Small intestine (tissue), 7 donors: ENCODE results near the gene CDC42BPB. TPM values are rescaled to one million over a fixed set of nuclear protein-coding genes. Genes with fewer than 3 reads are reported as not detected.

Experiments
- DNase-seq, 2 donors: peaks; one replicate each; pipeline versions ENCODE4 v3.0.0 to v3.0.0-alpha.2; 2013
- FAIRE-seq: peaks from 2 replicates; lab custom pipeline; 2012; peaks lifted over from hg19 to GRCh38; lab: Jason Lieb, UNC
- H3K27ac ChIP-seq, 3 donors: one replicate each; pipeline ENCODE4 v1.5.1; 2013; ENCODE audit warnings: low read length in 2 of 3, mild to moderate bottlenecking in 2 of 3, control low read depth in 1 of 3, inconsistent platforms in 1 of 3, low read depth in 1 of 3, moderate library complexity in 1 of 3
- H3K27me3 ChIP-seq, 3 donors: one replicate each; pipeline ENCODE4 v1.6.1; 2013; ENCODE audit warnings: low read length in 3 of 3, inconsistent platforms in 1 of 3; ENCODE audit not compliant: control insufficient read depth in 3 of 3, insufficient read depth in 3 of 3
- H3K36me3 ChIP-seq, 3 donors: one replicate each; pipeline ENCODE4 v1.6.1; 2013; ENCODE audit warnings: low read length in 3 of 3, inconsistent platforms in 1 of 3, low read depth in 1 of 3, mild to moderate bottlenecking in 1 of 3, moderate library complexity in 1 of 3; ENCODE audit not compliant: control insufficient read depth in 3 of 3, insufficient read depth in 2 of 3
- H3K4me1 ChIP-seq, 3 donors: one replicate each; pipeline ENCODE4 v1.6.1; 2013; ENCODE audit warnings: low read length in 2 of 3, inconsistent platforms in 1 of 3, low read depth in 1 of 3, mild to moderate bottlenecking in 1 of 3, moderate library complexity in 1 of 3; ENCODE audit not compliant: control insufficient read depth in 3 of 3, insufficient read depth in 2 of 3
- H3K4me3 ChIP-seq, 3 donors: one replicate each; pipeline ENCODE4 v1.5.1; 2013; ENCODE audit warnings: low read length in 3 of 3, control low read depth in 1 of 3, inconsistent platforms in 1 of 3, low read depth in 1 of 3, mild to moderate bottlenecking in 1 of 3, moderate library complexity in 1 of 3
- H3K9me3 ChIP-seq, 2 donors: one replicate each; pipeline ENCODE4 v1.6.1; 2013; ENCODE audit warnings: low read depth in 1 of 2, low read length in 1 of 2; ENCODE audit not compliant: control insufficient read depth in 2 of 2, insufficient read depth in 1 of 2
- WGBS, 3 donors: extraction: QIAGEN DNeasy Blood & Tissue Kit; methylation state at CpG; one replicate each; pipeline ENCODE4 v1.1.7; 2013; 5-methylcytosine and 5-hydroxymethylcytosine counted together
- polyA plus RNA-seq, 4 donors: library from polyadenylated mRNA; stranded (reverse) in 3 of 4; unstranded in 1 of 4; fragments of 200-250 nt in 3 of 4; fragments of 120-200 nt in 1 of 4; gene quantifications; one replicate each; pipeline versions ENCODE4 v1.2.1 to v1.2.3, GENCODE V29; 2013
- donor health status: healthy with polysubstance abuse.
- donor health status: control.
- donor health status: control.
- donor health status: Bipolar disorder and iron deficiency.
- donor health status: healthy.

The CDC42BPB gene
- polyA plus RNA-seq, 4 donors: 29.2 to 69.4 (median 39.5) TPM

- DNase-seq (no peak), FAIRE-seq (no peak)
- 90 to 95% (median 93%) methylated on average over 17 of the region's 17 CpGs for WGBS, 3 donors
- Histone ChIP-seq H3K27ac (no peak overlapping the region), H3K4me1 (no peaks in the 10 kb centered on the region), H3K9me3 (no peaks in the 10 kb centered on the region), H3K4me3 (no peak overlapping the region), H3K36me3 (peaks cover 9 to 89% (median 27%) of the 10 kb centered on the region in 3 donors), H3K27me3 (no peaks in the 10 kb centered on the region)
These were observed 81.7 kb downstream of the CDC42BPB start for GRCh38 chr14:102975662-102976061.

GRCh38 chr14:102973706-102974285 lies 83.6 kb downstream of the CDC42BPB start:
- H3K36me3 ChIP-seq: peaks cover 23 to 92% (median 32%) of the 10 kb centered on the region in 3 donors
- DNase-seq: no peak
- no peaks in the 10 kb centered on the region for H3K4me1 ChIP-seq
- WGBS, 3 donors: 74 to 80% (median 79%) methylated on average over 21 to 22 of the region's 22 CpGs
- no peak for FAIRE-seq
- H3K4me3 ChIP-seq: no peak overlapping the region
- H3K9me3 ChIP-seq: no peaks in the 10 kb centered on the region
- H3K27ac ChIP-seq: no peak overlapping the region
- H3K27me3 ChIP-seq: no peaks in the 10 kb centered on the region

- no peak overlapping the region for H3K4me3 ChIP-seq
- H3K36me3 ChIP-seq: peaks cover 31 to 88% (median 33%) of the 10 kb centered on the region in 3 donors
- WGBS, 3 donors: 93 to 95% (median 95%) methylated on average over 25 of the region's 25 CpGs
- no peak for DNase-seq
- no peak for FAIRE-seq
- no peak overlapping the region for H3K27ac ChIP-seq
- no peaks in the 10 kb centered on the region for H3K27me3 ChIP-seq
- no peaks in the 10 kb centered on the region for H3K9me3 ChIP-seq
- H3K4me1 ChIP-seq: no peaks in the 10 kb centered on the region
These were observed 85.3 kb downstream of the CDC42BPB start for GRCh38 chr14:102971836-102972606.

GRCh38 chr14:102971314-102971713 lies 86.0 kb downstream of the CDC42BPB start:
- no peaks in the 10 kb centered on the region for H3K27me3 ChIP-seq
- no peaks in the 10 kb centered on the region for H3K9me3 ChIP-seq
- DNase-seq (no peak), FAIRE-seq (no peak)
- WGBS, 3 donors: 91 to 93% (median 92%) methylated on average over 9 of the region's 9 CpGs
- peaks cover 35 to 88% (median 37%) of the 10 kb centered on the region in 3 donors for H3K36me3 ChIP-seq
- no peak overlapping the region for H3K4me3 ChIP-seq
- H3K4me1 ChIP-seq: no peaks in the 10 kb centered on the region
- no peak overlapping the region for H3K27ac ChIP-seq

DNA sequence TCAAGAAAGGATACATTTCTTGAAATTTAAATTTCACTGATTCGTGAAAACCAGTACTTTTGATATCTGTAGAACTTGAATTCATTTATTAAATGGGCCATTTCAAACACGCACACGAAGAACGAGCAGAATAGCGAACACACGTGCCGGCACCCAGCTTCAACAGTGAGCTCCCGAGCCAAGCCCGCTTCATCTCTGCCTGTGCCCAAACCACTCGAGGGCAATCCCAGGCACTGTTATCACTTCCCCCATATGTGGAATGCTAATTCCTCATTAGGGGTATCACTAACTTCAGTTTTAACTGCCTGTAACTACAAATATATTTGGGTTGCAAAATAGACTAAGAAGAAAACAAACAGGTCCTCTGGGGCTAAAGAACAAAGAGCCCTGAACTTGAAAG lies 86.9 kb downstream of the CDC42BPB start:
- WGBS, 3 donors: 93 to 95% (median 94%) methylated on average over 10 of the region's 10 CpGs
- Histone ChIP-seq H3K4me1 (no peaks in the 10 kb centered on the region), H3K27ac (no peak overlapping the region), H3K27me3 (no peaks in the 10 kb centered on the region), H3K9me3 (no peaks in the 10 kb centered on the region), H3K36me3 (peaks cover 32 to 89% (median 37%) of the 10 kb centered on the region in 3 donors), H3K4me3 (no peak overlapping the region)
- DNase-seq (no peak), FAIRE-seq (no peak)

DNA sequence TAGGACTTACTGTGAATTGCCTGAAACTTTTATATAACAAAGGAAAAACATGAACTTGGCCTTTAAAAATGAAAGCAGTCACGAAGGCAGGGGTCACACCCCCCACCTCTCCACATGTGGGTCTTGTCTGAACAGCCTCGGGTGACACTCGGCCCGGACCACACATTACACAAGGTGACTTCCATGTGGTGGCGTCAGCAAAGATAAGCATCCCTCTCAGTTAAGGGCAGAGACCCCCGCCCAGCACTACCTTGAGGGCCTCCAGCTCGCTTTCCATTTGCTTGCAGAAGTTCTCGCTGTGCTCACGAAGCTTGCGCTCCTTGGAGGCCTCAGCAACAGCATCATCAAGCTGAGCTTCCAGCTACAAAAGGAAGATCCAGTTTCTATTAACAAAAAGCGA lies 87.4 kb downstream of the CDC42BPB start:
- no peaks in the 10 kb centered on the region for H3K27me3 ChIP-seq
- no peak overlapping the region for H3K27ac ChIP-seq
- H3K9me3 ChIP-seq: no peaks in the 10 kb centered on the region
- DNase-seq (no peak), FAIRE-seq (no peak)
- WGBS, 3 donors: 89 to 97% (median 93%) methylated on average over 11 of the region's 11 CpGs
- no peaks in the 10 kb centered on the region for H3K4me1 ChIP-seq
- H3K4me3 ChIP-seq: no peak overlapping the region
- H3K36me3 ChIP-seq: peaks cover 32 to 90% (median 37%) of the 10 kb centered on the region in 3 donors

- Histone ChIP-seq H3K36me3 (peaks cover 34 to 89% (median 37%) of the 10 kb centered on the region in 3 donors), H3K9me3 (no peaks in the 10 kb centered on the region), H3K27me3 (no peaks in the 10 kb centered on the region), H3K4me3 (no peak overlapping the region), H3K27ac (no peak overlapping the region), H3K4me1 (no peaks in the 10 kb centered on the region)
- FAIRE-seq (no peak), DNase-seq (no peak)
- WGBS, 3 donors: 92 to 96% (median 94%) methylated on average over 17 to 26 of the region's 26 CpGs
These were observed 88.1 kb downstream of the CDC42BPB start for GRCh38 chr14:102969060-102969791.

DNA sequence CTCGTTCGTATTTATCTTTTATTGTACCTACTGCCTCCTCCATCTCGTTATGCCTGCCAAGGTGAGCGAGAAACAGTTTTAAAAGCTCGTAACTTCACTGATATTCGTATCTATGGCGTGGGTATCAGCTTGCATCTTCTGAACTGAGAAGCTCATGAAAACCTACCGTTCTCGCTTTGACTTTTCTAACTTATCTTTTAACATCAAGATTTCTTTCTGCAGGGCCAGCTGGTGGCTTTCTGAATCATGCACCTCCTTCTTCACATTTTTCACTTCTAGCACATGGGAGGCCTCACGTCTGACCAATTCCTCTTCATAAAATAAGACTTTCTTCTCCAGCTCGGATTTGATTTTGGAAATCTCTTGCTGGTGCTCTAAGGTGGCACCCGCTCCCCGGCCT lies 89.0 kb downstream of the CDC42BPB start:
- H3K4me3 ChIP-seq: no peak overlapping the region
- H3K36me3 ChIP-seq: peaks cover 32 to 88% (median 32%) of the 10 kb centered on the region in 3 donors
- no peaks in the 10 kb centered on the region for H3K27me3 ChIP-seq
- H3K4me1 ChIP-seq: no peaks in the 10 kb centered on the region
- DNase-seq (no peak), FAIRE-seq (no peak)
- H3K9me3 ChIP-seq: no peaks in the 10 kb centered on the region
- H3K27ac ChIP-seq: no peak overlapping the region
- WGBS, 3 donors: 93 to 94% (median 94%) methylated on average over 13 of the region's 13 CpGs
